22Rv1 (cell line): Measurements from ENCODE around the gene LSM5.
"Not testable (repeated sequence)": the region's sequence is repeated elsewhere in the genome, so short reads cannot be mapped to it uniquely, and the experiment has no call there.

Source experiments
- ZFX ChIP-seq: fragments of 450-650 bp; IDR thresholded peaks from 2 replicates; pipeline ENCODE4 v1.6.1; 2017; ENCODE audit warnings: antibody characterized with exemption, borderline replicate concordance
- TF ChIP-seq, protein P1 (sequence below): fragments of 450-650 bp; IDR thresholded peaks from 2 replicates; pipeline ENCODE4 v1.5.1; 2017; ENCODE audit warnings: mild to moderate bottlenecking

- TF ChIP-seq, protein P1, sequence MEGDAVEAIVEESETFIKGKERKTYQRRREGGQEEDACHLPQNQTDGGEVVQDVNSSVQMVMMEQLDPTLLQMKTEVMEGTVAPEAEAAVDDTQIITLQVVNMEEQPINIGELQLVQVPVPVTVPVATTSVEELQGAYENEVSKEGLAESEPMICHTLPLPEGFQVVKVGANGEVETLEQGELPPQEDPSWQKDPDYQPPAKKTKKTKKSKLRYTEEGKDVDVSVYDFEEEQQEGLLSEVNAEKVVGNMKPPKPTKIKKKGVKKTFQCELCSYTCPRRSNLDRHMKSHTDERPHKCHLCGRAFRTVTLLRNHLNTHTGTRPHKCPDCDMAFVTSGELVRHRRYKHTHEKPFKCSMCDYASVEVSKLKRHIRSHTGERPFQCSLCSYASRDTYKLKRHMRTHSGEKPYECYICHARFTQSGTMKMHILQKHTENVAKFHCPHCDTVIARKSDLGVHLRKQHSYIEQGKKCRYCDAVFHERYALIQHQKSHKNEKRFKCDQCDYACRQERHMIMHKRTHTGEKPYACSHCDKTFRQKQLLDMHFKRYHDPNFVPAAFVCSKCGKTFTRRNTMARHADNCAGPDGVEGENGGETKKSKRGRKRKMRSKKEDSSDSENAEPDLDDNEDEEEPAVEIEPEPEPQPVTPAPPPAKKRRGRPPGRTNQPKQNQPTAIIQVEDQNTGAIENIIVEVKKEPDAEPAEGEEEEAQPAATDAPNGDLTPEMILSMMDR: not testable (repeated sequence)
- TF ChIP-seq ZFX: not testable (repeated sequence)
Measured at GRCh38 chr7:32500216-32500615, 10.0 kb upstream of the LSM5 start.
